Parathyroid adenoma (tissue), 2 donors: Measurements from ENCODE around the gene LIMK2.
"Not testable (repeated sequence)": the region's sequence is repeated elsewhere in the genome, so short reads cannot be mapped to it uniquely, and the experiment has no call there.

Experiments
- H2AFZ ChIP-seq: fragments of 300-600 bp; sonication (generic); one replicate; pipeline ENCODE4 v1.7.0; 2017; ENCODE audit warnings: antibody characterized with exemption, mild to moderate bottlenecking
- H3K27ac ChIP-seq: fragments of 300-600 bp; sonication (generic); one replicate; pipeline ENCODE4 v1.7.0; 2017
- H3K27me3 ChIP-seq: fragments of 300-600 bp; sonication (generic); one replicate; pipeline ENCODE4 v1.7.0; 2017; ENCODE audit warnings: low read length; ENCODE audit not compliant: control insufficient read depth, insufficient read depth
- H3K36me3 ChIP-seq: fragments of 300-600 bp; sonication (generic); one replicate; pipeline ENCODE4 v1.7.0; 2017; ENCODE audit warnings: low read length; ENCODE audit not compliant: control insufficient read depth, insufficient read depth
- H3K4me1 ChIP-seq: fragments of 300-600 bp; sonication (generic); one replicate; pipeline ENCODE4 v1.7.0; 2017; ENCODE audit warnings: control low read depth
- H3K4me2 ChIP-seq: fragments of 300-600 bp; sonication (generic); one replicate; pipeline ENCODE4 v1.7.0; 2017; ENCODE audit warnings: low read length
- H3K4me3 ChIP-seq: fragments of 300-600 bp; sonication (generic); one replicate; pipeline ENCODE4 v1.7.0; 2017; ENCODE audit warnings: low read depth, low read length
- H3K79me2 ChIP-seq: fragments of 300-600 bp; sonication (generic); one replicate; pipeline ENCODE4 v1.7.0; 2017; ENCODE audit warnings: control low read depth
- H3K9ac ChIP-seq: fragments of 300-600 bp; sonication (generic); one replicate; pipeline ENCODE4 v1.7.0; 2017; ENCODE audit warnings: mild to moderate bottlenecking
- H3K9me3 ChIP-seq: fragments of 300-600 bp; sonication (generic); one replicate; pipeline ENCODE4 v1.7.0; 2017; ENCODE audit warnings: low read length; ENCODE audit not compliant: control insufficient read depth
- TF ChIP-seq, protein P1 (sequence below): fragments of 300-600 bp; sonication (generic); IDR thresholded peaks from one replicate; pipeline ENCODE4 v1.7.0; 2017; ENCODE audit warnings: antibody characterized with exemption, mild to moderate bottlenecking
- donor health status: primary hyperparathyroidism.

Gene LIMK2

DNA sequence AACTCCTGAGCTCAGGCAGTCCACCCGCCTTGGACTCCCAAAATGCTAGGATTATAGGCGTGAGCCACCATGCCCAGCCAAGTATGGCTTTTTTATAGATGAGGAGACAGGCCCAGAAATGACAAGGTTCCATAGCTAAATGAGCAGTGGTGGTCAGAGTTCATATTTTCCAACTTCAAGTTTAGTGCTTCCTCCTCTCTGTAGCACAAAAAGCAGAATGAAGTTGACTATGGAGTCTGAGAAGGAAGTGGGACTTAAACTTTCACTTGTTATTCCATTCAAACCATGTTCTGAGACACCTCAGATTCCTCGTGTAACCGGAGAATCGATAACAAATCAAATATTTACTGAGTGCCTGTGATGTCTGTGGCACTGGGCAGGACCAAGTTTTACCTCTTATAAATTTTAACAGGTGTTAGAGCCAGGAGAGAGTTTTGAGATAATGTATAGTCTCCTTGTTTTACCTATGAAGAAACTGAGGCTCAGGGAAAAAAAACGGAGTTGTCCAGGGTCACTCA lies 3.0 kb downstream of the LIMK2 start:
- no peak overlapping the region for H3K4me2 ChIP-seq
- no peak overlapping the region for H3K27ac ChIP-seq

DNA sequence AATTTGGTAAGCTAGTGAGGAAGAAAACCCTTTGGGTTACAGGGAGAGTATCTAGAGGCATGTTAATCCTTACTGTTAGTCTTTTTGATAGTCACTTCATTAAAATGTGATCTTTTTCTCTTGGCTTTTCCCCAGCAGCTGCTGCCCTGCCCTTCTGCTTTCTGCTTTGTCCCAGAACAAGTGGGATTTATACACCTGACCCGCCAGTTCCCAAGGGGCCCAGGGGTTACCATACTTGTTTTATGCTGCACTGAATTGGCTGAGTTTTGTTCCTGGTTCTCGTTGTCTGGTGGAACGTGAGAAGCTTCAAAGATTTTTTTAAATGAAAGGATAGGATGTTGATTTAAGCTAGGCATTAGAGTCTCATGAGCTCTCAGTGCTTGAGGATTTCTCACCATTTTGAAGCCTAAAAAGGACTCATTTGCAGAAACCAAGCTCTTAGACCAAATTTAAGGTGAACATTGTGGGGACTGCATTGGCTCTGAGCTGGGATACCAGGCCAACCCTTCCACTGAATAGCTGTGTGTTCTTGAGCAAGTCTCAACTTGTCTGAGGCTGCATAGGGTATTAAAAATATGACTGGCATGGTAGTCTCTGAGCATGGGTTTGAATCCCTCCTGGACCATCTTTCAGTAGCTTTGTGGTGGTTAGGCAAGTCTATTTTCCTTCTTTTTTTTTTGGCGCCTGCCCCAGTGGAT lies 6.6 kb downstream of the LIMK2 start:
- peak overlapping the region; percentile 3 for H3K4me2 ChIP-seq
- TF ChIP-seq, protein P1, sequence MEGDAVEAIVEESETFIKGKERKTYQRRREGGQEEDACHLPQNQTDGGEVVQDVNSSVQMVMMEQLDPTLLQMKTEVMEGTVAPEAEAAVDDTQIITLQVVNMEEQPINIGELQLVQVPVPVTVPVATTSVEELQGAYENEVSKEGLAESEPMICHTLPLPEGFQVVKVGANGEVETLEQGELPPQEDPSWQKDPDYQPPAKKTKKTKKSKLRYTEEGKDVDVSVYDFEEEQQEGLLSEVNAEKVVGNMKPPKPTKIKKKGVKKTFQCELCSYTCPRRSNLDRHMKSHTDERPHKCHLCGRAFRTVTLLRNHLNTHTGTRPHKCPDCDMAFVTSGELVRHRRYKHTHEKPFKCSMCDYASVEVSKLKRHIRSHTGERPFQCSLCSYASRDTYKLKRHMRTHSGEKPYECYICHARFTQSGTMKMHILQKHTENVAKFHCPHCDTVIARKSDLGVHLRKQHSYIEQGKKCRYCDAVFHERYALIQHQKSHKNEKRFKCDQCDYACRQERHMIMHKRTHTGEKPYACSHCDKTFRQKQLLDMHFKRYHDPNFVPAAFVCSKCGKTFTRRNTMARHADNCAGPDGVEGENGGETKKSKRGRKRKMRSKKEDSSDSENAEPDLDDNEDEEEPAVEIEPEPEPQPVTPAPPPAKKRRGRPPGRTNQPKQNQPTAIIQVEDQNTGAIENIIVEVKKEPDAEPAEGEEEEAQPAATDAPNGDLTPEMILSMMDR: no peak
- H3K9ac ChIP-seq: no peak overlapping the region
- no peaks in the 10 kb centered on the region for H3K36me3 ChIP-seq
- no peaks in the 10 kb centered on the region for H3K27me3 ChIP-seq
- no peaks in the 10 kb centered on the region for H3K9me3 ChIP-seq
- H3K4me1 ChIP-seq: peaks cover 6% of the 10 kb centered on the region
- peak overlapping the region; percentile 60 for H3K27ac ChIP-seq
- peaks cover 5% of the 10 kb centered on the region for H3K79me2 ChIP-seq
- H2AFZ ChIP-seq: no peak overlapping the region
- H3K4me3 ChIP-seq: no peak overlapping the region

More for the DNA sequence above, 3.0 kb downstream of the LIMK2 start:
- Histone ChIP-seq H3K9ac (no peak overlapping the region), H3K27me3 (no peaks in the 10 kb centered on the region), H3K4me3 (no peak overlapping the region), H3K36me3 (no peaks in the 10 kb centered on the region), H3K9me3 (no peaks in the 10 kb centered on the region), H3K4me1 (peaks cover 9% of the 10 kb centered on the region), H3K79me2 (peaks cover 15% of the 10 kb centered on the region), H2AFZ (no peak overlapping the region)
- TF ChIP-seq, protein P1: no peak

DNA sequence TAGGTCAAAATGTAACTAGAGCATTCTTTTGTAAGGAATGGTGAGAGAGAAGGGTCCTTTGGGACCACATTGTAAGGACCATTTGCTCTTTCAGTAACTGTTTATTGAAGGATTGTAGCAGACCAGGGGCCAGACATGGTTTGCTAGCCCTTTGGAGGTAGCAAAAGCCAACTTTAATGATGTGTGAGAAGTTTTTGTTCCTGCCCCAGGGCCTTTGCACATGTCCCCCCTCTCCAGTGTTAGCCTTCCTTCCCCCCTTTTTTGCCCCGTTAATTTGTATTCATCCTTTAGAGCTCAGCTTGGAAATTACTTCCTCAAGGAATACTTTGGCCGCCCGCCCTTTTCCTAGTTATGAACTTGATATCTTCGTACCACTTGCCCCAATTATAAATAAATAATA lies 9.0 kb downstream of the LIMK2 start:
- Histone ChIP-seq H2AFZ (no peak overlapping the region), H3K9me3 (no peaks in the 10 kb centered on the region), H3K27me3 (no peaks in the 10 kb centered on the region), H3K4me3 (no peak overlapping the region), H3K9ac (no peak overlapping the region), H3K79me2 (peaks cover 3% of the 10 kb centered on the region), H3K4me2 (no peak overlapping the region), H3K36me3 (no peaks in the 10 kb centered on the region), H3K27ac (no peak overlapping the region), H3K4me1 (peaks cover 6% of the 10 kb centered on the region)
- TF ChIP-seq, protein P1: no peak

DNA sequence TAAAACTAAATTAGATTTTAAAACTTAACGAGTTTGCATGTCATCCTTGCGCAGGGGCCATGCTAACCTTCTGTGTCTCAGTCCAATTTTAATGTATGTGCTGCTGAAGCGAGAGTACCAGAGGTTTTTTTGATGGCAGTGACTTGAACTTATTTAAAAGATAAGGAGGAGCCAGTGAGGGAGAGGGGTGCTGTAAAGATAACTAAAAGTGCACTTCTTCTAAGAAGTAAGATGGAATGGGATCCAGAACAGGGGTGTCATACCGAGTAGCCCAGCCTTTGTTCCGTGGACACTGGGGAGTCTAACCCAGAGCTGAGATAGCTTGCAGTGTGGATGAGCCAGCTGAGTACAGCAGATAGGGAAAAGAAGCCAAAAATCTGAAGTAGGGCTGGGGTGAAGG lies 10.6 kb downstream of the LIMK2 start:
- Histone ChIP-seq H3K27ac (no peak overlapping the region), H3K9ac (no peak overlapping the region), H3K36me3 (no peaks in the 10 kb centered on the region), H2AFZ (no peak overlapping the region), H3K27me3 (no peaks in the 10 kb centered on the region), H3K4me2 (no peak overlapping the region), H3K9me3 (no peaks in the 10 kb centered on the region), H3K4me1 (peaks cover 2% of the 10 kb centered on the region), H3K79me2 (peaks cover 3% of the 10 kb centered on the region), H3K4me3 (no peak overlapping the region)
- TF ChIP-seq, protein P1: no peak

DNA sequence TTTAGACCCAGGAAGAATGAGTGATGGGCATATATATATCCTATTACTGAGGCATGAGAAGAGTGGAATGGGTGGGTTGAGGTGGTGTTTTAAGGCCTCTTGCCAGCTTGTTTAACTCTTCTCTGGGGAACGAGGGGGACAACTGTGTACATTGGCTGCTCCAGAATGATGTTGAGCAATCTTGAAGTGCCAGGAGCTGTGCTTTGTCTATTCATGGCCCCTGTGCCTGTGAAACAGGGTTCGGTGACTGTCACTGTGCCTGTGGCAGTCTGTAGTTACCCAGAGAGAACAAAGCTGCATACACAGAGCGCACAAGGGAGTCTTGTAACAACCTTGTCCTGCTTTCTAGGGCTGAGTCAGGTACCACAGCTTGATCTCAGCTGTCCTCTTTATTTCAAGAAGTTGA lies 11.7 kb downstream of the LIMK2 start:
- Histone ChIP-seq H2AFZ (no peak overlapping the region), H3K27ac (no peak overlapping the region), H3K4me1 (no peaks in the 10 kb centered on the region), H3K27me3 (no peaks in the 10 kb centered on the region), H3K4me3 (no peak overlapping the region), H3K79me2 (peaks cover 3% of the 10 kb centered on the region), H3K36me3 (no peaks in the 10 kb centered on the region), H3K4me2 (no peak overlapping the region), H3K9ac (no peak overlapping the region), H3K9me3 (no peaks in the 10 kb centered on the region)
- TF ChIP-seq, protein P1: no peak

DNA sequence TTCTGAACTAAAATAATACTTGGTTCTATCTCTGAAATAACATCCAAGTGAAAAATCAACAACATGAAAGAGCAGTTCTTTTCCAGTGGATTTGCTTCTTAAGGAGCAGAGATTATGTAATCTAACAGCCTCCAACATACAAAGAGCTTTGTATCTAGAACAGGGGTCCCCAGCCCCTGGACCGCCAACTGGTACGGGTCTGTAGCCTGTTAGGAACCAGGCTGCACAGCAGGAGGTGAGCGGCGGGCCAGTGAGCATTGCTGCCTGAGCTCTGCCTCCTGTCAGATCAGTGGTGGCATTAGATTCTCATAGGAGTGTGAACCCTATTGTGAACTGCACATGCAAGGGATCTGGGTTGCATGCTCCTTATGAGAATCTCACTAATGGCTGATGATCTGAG lies 12.6 kb downstream of the LIMK2 start:
- not testable (repeated sequence) for H3K79me2 ChIP-seq, H3K27me3 ChIP-seq, H3K4me1 ChIP-seq, H2AFZ ChIP-seq, H3K9me3 ChIP-seq, H3K4me2 ChIP-seq, H3K9ac ChIP-seq, H3K4me3 ChIP-seq, H3K27ac ChIP-seq, H3K36me3 ChIP-seq
